Activated CD4-positive, alpha-beta T cell treated with anti-CD3 and anti-CD28 coated beads, Interleukin-2, amount 50 U/mL, for 1 hour (primary cell): ENCODE results near the gene CCDC146.
"Not testable (repeated sequence)": the region's sequence is repeated elsewhere in the genome, so short reads cannot be mapped to it uniquely, and the experiment has no call there.

Experiments
- DNase-seq: peaks from one replicate; pipeline ENCODE4 v3.0.0-alpha.2; 2020

The CCDC146 gene

DNA sequence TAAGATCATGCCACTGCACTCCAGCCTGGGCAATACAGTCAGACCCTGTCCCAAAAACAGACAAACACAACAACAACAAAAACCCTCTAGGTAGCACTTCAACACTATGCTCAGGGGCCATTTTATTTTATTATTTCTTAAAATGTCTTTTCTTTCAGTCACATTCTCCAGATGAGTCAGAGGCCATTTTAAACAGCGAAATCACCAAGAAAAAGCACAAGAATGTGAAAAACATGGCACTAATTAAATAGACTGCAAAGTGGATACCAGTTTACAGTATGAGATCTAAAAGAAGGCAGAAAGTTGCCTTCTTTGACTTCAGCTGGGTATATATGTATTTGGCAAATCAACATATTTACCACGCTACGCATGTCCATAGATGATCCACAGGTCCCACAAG, 83.3 kb downstream of the CCDC146 start:
- no peak for DNase-seq

DNA sequence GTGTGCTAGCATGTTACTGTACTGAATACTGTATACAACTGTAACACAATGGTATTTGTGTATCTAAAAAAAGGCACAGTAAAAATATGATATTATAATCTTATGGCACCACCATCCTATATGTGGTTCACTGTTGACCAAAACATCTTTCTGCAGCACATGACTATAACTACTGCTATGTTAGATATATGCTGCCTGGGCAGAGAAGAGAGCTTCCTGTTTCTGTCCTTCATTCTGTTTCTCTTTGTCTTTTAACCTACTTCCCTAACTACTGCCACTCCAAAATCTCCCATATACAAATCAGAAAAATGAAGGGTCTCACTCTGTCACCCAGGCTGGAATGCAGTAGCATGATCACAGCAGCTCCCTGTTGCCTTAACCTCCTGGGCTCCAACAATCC, 86.0 kb downstream of the CCDC146 start:
- DNase-seq = no peak

DNA sequence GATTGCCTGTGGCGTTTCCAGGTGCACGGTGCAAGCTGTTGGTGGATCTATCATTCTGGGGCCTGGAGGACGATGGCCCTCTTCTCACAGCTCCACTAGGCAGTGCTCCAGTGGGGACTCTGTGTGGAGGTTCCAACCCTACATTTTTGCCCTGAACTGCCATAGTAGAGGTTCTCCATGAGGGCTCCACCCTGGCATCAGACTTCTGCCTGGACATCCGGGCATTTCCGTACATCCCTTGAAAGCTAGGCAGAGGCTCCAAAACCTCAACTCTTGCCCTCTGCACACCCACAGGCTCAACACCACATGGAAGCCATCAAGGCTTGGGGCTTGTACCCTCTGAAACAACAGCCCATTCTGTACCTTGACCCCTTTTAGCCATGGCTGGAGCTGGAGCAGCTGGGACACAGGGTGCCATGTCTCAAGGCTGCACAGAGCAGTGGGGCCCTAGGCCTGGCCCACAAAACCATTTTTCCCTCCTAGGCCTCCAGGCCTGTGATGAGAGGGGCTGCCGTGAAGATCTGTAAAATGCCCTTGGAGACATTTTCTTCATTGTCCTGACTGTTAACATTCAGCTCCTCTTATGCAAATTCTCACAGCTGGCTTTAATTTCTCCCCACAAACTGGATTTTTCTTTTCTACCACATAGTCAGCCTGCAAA, 87.2 kb downstream of the CCDC146 start:
- no peak for DNase-seq

DNA sequence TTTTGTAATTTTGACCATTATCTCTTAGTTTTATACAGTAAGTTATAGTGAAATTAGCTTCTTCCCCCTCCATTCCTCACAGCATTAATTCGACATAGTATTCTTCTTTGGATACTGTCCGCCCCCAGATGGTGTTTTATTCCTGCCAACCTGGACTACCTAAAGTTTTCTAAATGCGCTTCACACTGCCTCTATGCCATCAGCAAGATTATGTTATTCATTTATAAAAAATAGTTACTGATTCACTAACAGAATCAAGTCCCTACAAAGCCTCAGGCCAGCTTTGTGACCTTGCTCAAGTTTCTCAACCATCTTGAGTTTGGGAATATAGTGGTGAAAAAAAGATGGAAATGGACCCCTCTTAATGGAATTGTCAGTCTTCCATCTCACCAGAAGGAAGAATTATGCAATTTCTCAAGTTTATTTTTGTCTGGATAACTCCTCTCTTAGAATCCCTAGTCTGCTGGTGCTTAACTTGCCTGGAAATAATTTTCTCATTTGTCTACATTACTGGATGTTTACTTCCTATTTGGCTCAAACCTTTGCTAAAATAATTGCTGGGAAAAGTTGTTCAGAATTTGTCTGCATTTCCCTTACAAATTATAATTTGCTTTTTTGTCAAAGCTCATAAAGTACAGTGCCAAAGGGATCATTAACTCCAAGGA, 93.9 kb downstream of the CCDC146 start:
- no peak for DNase-seq

DNA sequence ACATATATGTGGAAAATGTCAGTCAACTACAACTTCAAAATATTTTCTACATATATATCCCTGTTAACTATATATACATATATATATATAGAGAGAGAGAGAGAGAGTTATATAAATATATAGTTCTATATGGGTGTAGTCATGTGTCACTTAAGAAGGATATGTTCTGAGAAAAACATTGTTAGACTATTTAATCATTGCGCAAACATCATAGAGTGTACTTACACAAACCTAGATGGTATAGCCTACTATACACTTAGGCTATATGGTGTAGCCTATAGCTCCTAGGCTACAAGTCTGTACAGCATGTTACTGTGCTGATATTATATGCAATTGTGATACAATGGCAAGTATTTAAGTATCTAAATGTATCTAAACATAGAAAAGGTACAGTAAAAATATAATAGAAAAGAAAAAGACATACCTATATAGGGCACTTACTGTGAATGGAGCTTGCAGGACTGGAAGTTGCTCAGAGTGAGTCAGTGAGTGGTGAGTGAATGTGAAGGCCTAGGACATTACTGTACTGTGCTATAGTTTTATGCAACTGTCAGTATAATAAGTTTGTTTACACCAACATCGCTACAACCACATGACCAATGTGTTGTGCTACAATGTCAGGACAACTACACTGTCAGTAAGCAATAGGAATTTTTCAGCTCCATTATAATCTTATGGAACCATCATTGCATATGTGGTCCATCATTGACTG, 95.2 kb downstream of the CCDC146 start:
- no peak for DNase-seq

DNA sequence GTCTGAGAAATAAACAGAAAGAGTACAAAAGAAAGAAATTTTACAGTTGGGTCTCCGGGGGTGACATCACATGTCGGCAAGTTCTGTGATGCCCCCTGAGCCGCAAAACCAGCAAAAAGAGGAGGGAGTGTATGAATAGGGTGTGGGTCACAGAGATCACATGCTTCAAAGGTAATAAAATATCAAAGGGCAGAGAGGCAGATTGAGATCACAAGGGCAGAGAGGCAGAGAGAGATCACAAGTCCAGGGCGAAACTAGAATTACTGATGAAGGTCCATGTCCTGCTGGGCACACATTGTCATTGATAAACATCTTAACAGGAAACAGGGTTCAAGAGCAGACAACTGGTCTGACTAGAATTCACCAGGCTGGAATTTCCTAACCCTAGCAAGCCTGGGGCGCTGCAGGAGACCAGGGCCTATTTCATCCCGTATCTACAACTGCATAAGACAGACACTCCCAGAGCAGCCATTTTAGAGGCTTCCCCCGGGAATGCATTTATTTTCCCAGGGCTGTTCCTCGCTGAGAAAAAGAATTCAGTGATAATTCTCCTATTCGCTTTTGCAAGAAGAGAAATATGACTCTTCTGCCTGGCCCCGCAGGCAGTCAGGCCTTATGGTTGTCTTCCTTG, 97.4 kb downstream of the CCDC146 start:
- not testable (repeated sequence) for DNase-seq

DNA sequence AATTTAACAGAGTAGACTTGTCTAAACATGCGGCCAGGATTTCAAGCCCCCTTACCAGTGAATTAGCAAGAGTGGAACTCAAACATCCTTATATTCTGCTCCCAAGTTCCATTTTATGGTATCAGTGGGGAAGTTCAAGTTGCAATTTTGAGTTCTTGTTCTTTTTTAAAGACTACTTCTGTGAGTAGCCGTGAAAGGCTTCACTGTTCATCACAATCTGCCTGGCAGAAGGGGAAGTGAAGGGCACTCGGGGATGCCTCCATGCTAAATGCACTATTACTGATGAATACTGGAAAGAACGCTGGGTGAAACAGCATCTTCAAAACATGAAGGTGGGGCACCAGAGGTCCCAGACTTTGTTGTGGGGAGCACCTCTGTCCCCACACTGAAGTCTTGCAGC, 99.7 kb downstream of the CCDC146 start:
- no peak for DNase-seq

DNA sequence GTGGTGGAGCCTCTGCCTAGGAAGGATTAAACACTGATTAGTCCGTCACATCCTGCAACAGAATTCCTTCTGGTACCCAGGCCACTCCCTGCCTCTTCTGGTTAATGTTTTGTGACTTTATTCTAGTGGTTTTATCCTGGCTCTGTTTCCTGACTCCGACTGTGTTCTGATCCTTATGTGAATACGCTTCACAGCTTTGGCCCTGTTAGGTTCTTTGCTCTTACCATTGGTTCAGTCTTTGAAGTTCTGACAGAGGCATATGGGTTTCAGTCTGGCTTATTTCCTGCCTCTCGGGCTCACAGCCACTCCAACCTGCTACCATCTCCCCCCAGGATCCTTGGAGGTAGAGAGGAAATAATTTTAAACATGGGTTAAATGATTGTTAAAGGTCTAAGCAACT, 100.4 kb downstream of the CCDC146 start:
- DNase-seq = no peak

DNA sequence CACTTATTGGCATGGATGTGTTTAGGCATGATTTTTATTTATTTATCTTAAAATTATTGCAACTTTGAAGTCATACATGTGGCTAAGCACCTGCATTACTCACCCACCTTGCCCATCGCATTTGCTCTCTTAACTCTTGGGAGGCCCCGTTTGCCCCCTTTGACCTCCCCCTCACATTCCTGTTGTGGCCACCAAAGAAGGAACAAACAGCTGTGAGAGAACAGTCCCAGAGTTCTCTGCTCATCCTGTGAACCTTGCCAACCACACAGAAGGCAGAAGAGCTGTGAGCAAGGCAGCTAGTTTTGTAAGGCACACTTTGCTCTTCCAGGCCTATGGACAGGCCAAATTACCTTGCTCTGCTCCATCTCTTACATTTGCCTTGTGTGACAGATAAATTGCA, 100.8 kb downstream of the CCDC146 start:
- DNase-seq = no peak

DNA sequence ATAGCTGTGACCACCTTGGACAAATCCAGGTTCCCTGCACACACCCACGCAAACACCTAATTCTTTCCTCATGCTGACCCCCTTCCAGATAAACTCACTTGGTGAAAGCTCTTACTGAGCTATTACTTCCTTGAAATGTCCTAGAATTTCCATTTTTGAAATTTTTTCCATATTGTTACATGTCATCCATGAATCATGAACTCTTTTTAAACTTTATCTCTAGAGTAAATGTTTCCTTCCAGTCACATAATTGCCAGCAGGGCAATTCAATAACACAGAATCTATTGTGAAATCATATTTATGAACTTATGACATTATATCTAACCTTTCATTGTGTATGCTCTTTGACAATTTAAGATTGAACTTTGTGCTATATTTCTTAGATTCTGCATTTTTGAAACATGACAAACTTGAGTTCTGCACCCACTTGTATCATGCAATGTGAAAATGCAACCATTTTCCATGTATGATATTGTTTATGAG, 104.0 kb downstream of the CCDC146 start:
- no peak for DNase-seq

DNA sequence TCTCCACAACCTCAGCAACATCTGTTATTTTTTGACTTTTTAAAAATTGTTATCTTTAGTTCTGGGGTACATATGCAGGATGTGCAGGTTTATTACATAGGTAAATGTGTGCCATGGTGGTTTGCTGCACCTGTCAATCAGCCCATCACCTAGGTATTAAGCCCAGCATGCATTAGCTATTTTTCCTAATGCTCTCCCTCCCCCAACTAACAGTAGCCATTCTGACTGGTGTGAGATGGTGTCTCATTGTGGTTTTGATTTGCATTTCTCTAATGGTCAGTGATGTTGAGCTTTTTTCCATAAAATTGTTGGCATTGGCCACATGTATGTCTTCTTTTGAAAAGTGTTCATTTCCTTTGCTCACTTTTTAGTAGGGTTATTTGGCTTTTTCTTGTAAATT, 106.4 kb downstream of the CCDC146 start:
- not testable (repeated sequence) for DNase-seq

DNA sequence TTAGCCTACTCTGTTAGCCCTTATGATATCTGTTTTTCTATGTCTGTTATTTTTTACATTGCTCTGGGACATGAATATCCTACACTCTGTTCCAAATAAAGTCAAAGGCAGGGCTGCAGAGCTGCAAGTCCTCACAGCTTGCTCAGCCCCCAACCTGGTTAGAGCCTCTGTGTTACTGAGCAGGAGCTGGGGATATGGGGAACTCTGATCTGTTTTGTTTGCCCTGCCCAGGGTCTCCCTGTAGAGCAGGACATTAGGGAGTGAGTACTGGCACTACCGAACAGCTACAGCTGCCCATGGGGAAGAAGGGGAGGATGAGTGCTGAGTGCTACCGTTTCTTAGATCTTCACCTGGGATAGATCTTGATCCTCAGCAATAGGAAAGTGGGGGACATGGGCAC, 110.1 kb downstream of the CCDC146 start:
- DNase-seq = no peak

DNA sequence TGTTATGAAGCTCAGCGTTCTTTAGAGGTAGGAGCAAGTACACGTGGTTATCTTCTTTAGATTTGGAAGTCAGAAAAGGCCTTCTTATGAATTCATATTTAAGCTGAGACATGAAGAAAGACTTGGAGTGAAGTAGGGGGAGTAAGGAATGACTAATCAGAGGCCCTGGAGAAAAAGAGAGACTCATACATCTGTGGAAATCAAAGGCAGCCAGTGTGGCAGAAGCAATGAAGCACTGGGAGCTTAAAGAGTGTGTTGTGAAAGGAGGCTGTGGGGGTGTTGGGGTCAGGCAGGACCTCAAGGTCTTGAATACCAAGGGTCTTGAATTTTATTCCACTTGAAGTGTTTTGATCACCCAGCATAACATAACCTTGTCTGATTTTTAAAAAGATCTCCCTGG, 112.9 kb downstream of the CCDC146 start:
- no peak for DNase-seq

DNA sequence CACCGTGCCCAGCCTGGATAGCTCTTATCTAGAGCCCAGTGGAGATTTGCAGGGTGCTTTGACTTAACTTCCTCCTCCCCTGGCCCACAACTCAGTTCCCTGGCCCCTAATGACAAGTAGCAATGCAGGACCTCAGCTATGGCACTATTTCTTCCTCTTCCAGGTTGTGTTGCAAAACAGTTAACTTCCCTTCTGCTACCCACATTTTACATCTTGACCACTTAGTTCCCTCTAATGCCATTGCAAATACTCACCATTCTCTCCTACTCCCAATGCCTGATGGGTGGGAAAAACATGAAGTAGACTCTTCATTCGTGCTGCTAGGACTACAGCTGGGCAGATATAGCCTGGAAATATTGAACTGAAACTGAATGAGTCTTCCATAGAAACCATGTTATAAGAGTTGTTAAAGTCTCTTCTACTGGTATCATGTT, 116.3 kb downstream of the CCDC146 start:
- no peak for DNase-seq

DNA sequence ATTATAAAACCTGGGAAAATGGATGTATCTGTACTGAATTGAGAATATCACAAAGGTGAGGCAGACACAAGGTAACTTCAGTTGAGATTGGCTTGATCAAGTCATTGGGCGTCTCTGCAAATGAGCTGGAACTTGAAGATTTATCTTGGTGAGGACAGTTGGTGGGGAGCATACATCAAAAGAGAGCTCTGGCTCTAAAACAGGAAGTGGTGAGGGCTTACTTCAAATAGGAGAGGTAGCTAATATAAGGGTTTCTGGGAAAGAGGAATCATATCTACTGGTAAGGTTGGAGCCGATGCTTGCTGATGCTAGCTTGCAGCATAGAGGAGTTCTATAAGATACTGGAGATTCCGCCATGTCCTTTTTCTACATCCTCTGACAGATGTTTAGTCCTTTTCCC, 117.1 kb downstream of the CCDC146 start:
- DNase-seq = no peak

DNA sequence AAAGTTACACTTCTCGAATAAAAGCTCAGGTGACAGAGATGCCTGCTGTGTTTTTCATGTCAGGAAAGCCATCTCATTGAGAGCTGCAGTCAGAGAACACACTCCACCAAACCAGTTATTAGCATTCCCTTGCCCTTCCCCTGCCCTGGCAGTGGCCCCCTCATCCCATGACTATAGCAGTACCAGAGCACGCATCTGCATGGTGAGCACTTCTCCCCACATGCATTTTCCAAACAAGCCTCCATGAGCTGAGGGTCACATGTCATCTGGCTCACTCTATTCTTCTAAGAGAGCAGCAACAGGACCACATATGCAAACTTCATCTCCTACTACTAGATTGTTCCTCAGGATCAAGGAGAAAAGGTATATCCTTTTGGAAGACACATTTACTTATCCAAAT, 119.7 kb downstream of the CCDC146 start:
- no peak for DNase-seq

DNA sequence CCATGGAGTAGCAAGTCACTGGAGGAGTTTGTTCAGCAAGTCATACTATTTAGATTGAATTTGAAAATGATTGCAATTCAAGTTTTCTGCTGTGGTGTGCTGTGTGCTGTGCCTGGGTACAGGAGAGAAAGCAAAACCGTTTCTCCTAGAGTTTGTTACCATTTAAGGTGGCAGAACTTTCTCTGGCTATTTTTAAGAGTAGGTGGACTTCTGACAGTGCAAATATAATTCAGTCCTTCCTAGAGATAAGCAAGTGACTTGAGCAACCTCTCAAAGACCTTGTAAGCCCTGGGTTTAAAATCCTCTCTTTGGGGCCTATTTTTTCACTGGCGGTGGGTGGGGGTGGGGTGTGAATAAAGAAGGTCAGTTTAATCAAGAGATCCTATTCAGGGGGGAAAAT, 120.1 kb downstream of the CCDC146 start:
- DNase-seq = no peak

DNA sequence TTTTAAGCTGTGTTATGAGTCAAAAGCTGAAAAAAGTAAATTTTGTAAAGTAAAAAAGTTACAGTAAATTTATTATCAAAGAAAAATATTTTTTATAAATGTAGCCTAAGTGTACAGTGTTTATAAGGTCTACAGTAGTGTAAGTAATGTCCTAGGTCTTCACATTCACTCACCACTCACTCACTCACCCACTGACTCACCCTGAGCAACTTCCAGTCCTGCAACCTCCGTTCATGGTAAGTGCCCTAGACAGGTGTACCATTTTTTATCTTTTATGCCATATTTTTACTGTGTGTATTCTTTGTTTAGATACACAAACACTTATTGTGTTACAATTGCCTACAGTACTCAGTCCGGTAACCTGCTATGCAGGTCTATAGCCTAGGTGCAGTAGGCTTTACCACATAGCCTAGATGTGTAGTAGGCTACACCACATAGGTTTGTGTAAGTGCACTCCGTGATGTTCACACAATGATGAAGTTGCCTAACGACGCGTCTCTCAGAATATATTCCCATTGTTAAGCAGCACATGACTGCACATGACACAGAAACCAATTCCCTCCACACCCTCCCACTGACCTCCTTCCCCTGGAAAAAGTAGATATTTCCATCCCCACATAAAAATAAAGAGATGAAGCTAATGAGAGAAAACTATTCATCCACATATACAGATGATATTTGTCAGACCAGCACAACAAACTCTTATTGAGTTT, 122.0 kb downstream of the CCDC146 start:
- DNase-seq = no peak

DNA sequence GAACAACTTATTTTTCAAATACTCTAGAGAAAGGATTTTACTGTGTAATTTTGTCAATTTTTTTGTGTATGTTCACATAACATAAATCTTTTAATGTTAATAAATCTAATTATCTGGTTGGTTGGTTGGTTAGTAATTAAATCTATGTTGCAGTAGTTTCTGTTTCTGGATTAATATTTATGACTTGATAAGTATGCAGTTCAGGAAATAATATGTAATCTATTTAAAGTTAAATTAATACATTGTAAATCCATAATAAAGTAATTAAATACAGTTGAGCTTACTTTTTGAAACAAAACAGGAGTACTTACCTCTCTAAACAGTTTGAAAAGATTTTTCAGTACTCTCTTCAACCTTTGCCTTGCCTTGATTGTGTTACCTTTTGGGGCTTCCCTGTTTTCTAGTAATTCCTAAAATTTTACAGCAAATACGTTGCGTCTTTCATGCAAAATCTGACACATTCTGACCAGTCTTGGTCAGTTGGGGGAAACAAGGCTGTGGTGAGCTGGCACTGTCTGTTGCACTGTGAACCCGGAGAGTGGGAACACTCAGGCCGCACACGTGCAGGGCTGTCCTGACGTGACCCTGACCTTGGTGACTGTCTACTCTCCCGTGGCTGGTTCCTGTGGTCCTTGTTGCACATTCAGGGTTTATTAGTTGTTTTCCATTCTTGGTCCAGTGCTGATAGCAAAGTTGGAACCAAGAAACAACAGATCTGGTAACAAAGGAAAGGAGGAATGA, 122.8 kb downstream of the CCDC146 start:
- no peak for DNase-seq

DNA sequence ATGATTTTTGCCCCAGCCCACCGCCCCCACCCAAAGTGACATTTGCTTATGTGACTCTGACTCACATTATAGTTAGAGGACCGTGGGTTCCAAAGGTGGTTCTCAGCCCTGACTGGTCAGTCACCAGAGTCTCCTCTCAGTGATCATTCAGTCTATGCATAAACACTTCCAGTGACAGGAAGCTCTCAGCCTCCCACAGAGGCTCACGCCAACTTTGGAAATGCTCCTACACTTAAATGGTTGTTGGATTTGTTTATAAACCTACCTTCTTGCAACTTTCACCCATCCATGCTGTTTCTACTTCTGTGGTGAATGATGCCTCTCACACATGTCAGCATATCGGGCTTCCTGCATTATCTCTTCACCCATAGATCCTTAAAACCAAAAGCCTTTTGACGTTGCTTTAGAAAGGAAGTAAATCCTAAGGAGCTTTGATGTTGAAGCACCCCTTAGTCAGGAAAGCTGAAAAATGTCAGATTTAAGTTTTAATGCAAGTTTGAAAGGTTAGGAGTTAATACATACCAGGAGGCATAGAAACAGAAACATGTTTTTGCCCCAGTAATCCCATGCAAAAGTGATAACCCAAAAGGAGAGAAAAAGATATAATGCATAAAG, 123.7 kb downstream of the CCDC146 start:
- DNase-seq = no peak

DNA sequence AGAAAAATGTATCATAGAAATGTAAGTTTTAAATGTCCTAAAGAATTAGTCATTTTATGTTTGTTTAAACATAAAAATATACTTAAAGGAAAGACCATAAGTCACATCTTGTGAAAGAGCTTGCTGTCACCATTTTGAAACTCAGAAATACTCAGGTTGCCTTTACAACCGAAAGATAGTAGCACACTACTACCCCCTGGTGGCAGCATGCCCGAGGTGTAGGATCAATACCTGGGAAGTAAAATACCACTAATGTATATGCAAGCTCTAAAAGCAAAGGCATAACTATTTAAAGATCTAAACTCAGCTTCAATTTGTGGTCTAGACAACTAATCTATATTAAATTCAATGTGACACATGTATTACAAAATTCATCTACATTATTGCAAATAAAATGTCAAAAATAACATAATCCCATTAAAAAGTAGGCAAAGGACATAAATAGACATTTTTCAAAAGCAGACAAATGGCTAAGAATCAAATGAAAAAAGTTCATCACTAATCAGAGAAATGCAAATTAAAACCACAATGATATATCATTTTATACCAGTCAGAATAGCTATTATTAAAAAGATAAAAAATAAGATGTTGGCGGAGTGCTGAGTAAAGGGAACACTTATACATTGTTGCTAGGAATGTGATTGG, 124.9 kb downstream of the CCDC146 start:
- DNase-seq = peak; percentile 91
